PC-3 (cell line): ENCODE results near the gene SEPTIN12. TPM values are rescaled to one million over a fixed set of nuclear protein-coding genes. Genes with fewer than 3 reads are reported as not detected.

ENCODE experiments used
- ATAC-seq: fragments of 200-7000 bp; cut with Tn5 transposase; 2 replicates; pipeline ENCODE4 v1.9.1; 2020; ENCODE audit warnings: mild to moderate bottlenecking, moderate library complexity
- BruUV-seq: library from RNA; stranded (reverse); fragments of 400-500 nt; replicated peaks from 2 replicates; lab custom pipeline; 2021; lab: Mats Ljungman, UMichigan
- CTCF ChIA-PET: fragments of 300-600 bp; sonication (Branson Sonifier 250); formaldehyde crosslinking; loops from one replicate; lab custom pipeline; 2022; ENCODE audit warnings: antibody characterized with exemption; lab: Charles Lee
- POLR2A ChIA-PET: fragments of 300-600 bp; sonication (Branson Sonifier 250); formaldehyde crosslinking; loops from one replicate; lab custom pipeline; 2022; ENCODE audit warnings: antibody characterized with exemption; ENCODE audit not compliant: unreplicated experiment; lab: Charles Lee
- DNase-seq: peaks from one replicate; pipeline ENCODE4 v3.0.0-alpha.2; 2015
- H2AFZ ChIP-seq: fragments of 300-600 bp; sonication (generic); 2 replicates; pipeline ENCODE4 v1.6.0; 2016; ENCODE audit warnings: antibody characterized with exemption, low read length
- H3F3A ChIP-seq: fragments of 300-600 bp; sonication (generic); one replicate; pipeline ENCODE4 v1.6.0; 2017; ENCODE audit warnings: antibody characterized with exemption, low read length, control low read depth, mild to moderate bottlenecking; ENCODE audit not compliant: unreplicated experiment
- H3K27ac ChIP-seq: fragments of 300-600 bp; sonication (generic); 2 replicates; pipeline ENCODE4 v1.5.1; 2016; ENCODE audit warnings: mild to moderate bottlenecking, low read length
- H3K27me3 ChIP-seq: fragments of 300-600 bp; sonication (generic); 2 replicates; pipeline ENCODE4 v1.6.1; 2016; ENCODE audit warnings: low read length, mixed read lengths
- H3K36me3 ChIP-seq: fragments of 300-600 bp; sonication (generic); 2 replicates; pipeline ENCODE4 v1.6.1; 2016; ENCODE audit warnings: low read depth, mixed run types, low read length, mixed read lengths
- H3K4me1 ChIP-seq: fragments of 300-600 bp; sonication (generic); 2 replicates; pipeline ENCODE4 v1.5.1; 2016; ENCODE audit warnings: low read length; ENCODE audit not compliant: insufficient read depth
- H3K4me2 ChIP-seq: fragments of 300-600 bp; sonication (generic); 2 replicates; pipeline ENCODE4 v1.6.0; 2016; ENCODE audit warnings: low read length
- H3K4me3 ChIP-seq: fragments of 300-600 bp; sonication (generic); 2 replicates; pipeline ENCODE4 v1.5.1; 2016; ENCODE audit warnings: mild to moderate bottlenecking, low read length, mixed read lengths
- H3K79me2 ChIP-seq: fragments of 300-600 bp; sonication (generic); 2 replicates; pipeline ENCODE4 v1.6.1; 2017; ENCODE audit warnings: low read length, mixed read lengths
- H3K9ac ChIP-seq: fragments of 300-600 bp; sonication (generic); 2 replicates; pipeline ENCODE4 v1.6.0; 2016; ENCODE audit warnings: mild to moderate bottlenecking, low read length
- H3K9me2 ChIP-seq: fragments of 300-600 bp; sonication (generic); replicated peaks from 2 replicates; pipeline ENCODE4 v1.6.1; 2016; ENCODE audit warnings: mixed run types, low read length, mixed read lengths
- H3K9me3 ChIP-seq: fragments of 300-600 bp; sonication (generic); 2 replicates; pipeline ENCODE4 v1.6.1; 2016; ENCODE audit warnings: low read length, mixed read lengths
- H4K20me1 ChIP-seq: fragments of 300-600 bp; sonication (generic); 2 replicates; pipeline ENCODE4 v1.6.1; 2016; ENCODE audit warnings: low read length, mixed read lengths
- CTCF ChIP-seq: fragments of 300-600 bp; sonication (generic); conservative IDR thresholded peaks from 2 replicates; pipeline ENCODE4 v1.5.1; 2017; ENCODE audit warnings: antibody characterized with exemption, low read depth, mild to moderate bottlenecking, low read length
- EZH2 ChIP-seq: fragments of 300-600 bp; sonication (generic); IDR thresholded peaks from one replicate; pipeline ENCODE4 v1.6.1; 2017; ENCODE audit warnings: antibody characterized with exemption, mild to moderate bottlenecking, low read length; ENCODE audit not compliant: unreplicated experiment
- EZH2phosphoT487 ChIP-seq: fragments of 300-600 bp; sonication (generic); IDR thresholded peaks from 2 replicates; pipeline ENCODE4 v1.6.1; 2018; ENCODE audit warnings: mild to moderate bottlenecking, antibody characterized with exemption, low read length, borderline replicate concordance
- intact Hi-C: fragments of 100-400 bp; cut with micrococcal nuclease; formaldehyde crosslinking; loops from 2 replicates; pipeline ENCODE4 v1.9.0; 2023
- total RNA-seq: library from RNA; depleted of rRNA; stranded (reverse); fragments of >200 nt; gene quantifications from 2 replicates; pipeline ENCODE4 v1.2.3, GENCODE V29; 2014

Gene SEPTIN12
- total RNA-seq, 1 experiment from 2014 or later: not detected

GRCh38 chr16:4760221-4760910 is 27.8 kb downstream of the SEPTIN12 start:
- Histone ChIP-seq H3K36me3 (peaks cover 13% of the 10 kb centered on the region), H3K9me2 (no peaks in the 10 kb centered on the region), H3K79me2 (peaks cover 4% of the 10 kb centered on the region; the same call in 1 of the 2 replicates), H4K20me1 (no peaks in the 10 kb centered on the region), H3K4me2 (no peak overlapping the region), H3K27me3 (no peaks in the 10 kb centered on the region), H2AFZ (no peak overlapping the region), H3K9ac (no peak overlapping the region), H3K4me3 (no peak overlapping the region), H3K27ac (no peak overlapping the region), H3K4me1 (no peaks in the 10 kb centered on the region), H3K9me3 (no peaks in the 10 kb centered on the region), H3F3A (no peaks in the 10 kb centered on the region)
- ATAC-seq: no peak
- no peak for DNase-seq
- BruUV-seq: no TSS peak
- no peak for TF ChIP-seq EZH2
- TF ChIP-seq EZH2phosphoT487: no peak
- TF ChIP-seq CTCF: no peak
- ChIA-PET POLR2A (no interaction called here), CTCF (no interaction called here)
- intact Hi-C loops: no loop called here

GRCh38 chr16:4755687-4756086 is 32.5 kb downstream of the SEPTIN12 start:
- no peaks in the 10 kb centered on the region for H4K20me1 ChIP-seq
- no peak for DNase-seq
- H3K4me2 ChIP-seq: no peak overlapping the region
- H3K4me3 ChIP-seq: no peak overlapping the region
- H3K9me3 ChIP-seq: no peaks in the 10 kb centered on the region
- ChIA-PET CTCF (no interaction called here), POLR2A (no interaction called here)
- H3K9ac ChIP-seq: no peak overlapping the region
- H3K36me3 ChIP-seq: peaks cover 13% of the 10 kb centered on the region
- no TSS peak for BruUV-seq
- no peak overlapping the region for H3K27ac ChIP-seq
- ATAC-seq: no peak
- H3K79me2 ChIP-seq: no peaks in the 10 kb centered on the region
- no peaks in the 10 kb centered on the region for H3K9me2 ChIP-seq
- H3K4me1 ChIP-seq: no peaks in the 10 kb centered on the region
- H3K27me3 ChIP-seq: no peaks in the 10 kb centered on the region
- no peak overlapping the region for H2AFZ ChIP-seq
- no peaks in the 10 kb centered on the region for H3F3A ChIP-seq
- intact Hi-C loops: no loop called here
- TF ChIP-seq CTCF (no peak), EZH2 (no peak), EZH2phosphoT487 (no peak)

- peaks cover 13% of the 10 kb centered on the region for H3K36me3 ChIP-seq
- no peak overlapping the region for H3K4me2 ChIP-seq
- H3K79me2 ChIP-seq: no peaks in the 10 kb centered on the region
- H3K4me1 ChIP-seq: no peaks in the 10 kb centered on the region
- intact Hi-C loops: no loop called here
- no peaks in the 10 kb centered on the region for H4K20me1 ChIP-seq
- DNase-seq: no peak
- no peak overlapping the region for H2AFZ ChIP-seq
- no peak overlapping the region for H3K9ac ChIP-seq
- no peaks in the 10 kb centered on the region for H3F3A ChIP-seq
- no TSS peak for BruUV-seq
- H3K9me3 ChIP-seq: no peaks in the 10 kb centered on the region
- H3K4me3 ChIP-seq: no peak overlapping the region
- no peaks in the 10 kb centered on the region for H3K27me3 ChIP-seq
- H3K9me2 ChIP-seq: no peaks in the 10 kb centered on the region
- ATAC-seq: no peak
- no peak overlapping the region for H3K27ac ChIP-seq
- no peak for TF ChIP-seq EZH2
- TF ChIP-seq EZH2phosphoT487: no peak
- no peak for TF ChIP-seq CTCF
- ChIA-PET POLR2A (no interaction called here), CTCF (no interaction called here)
Measured at GRCh38 chr16:4754865-4755264, 33.3 kb downstream of the SEPTIN12 start.
